ENCODE results near the gene CELSR1.

CELSR1 gene

GRCh38 chr22:46373921-46374662 lies 163.3 kb downstream of the CELSR1 start:
- no peak for DNase-seq

- no peak for DNase-seq
Measured at GRCh38 chr22:46373159-46373558, 164.3 kb downstream of the CELSR1 start.

GRCh38 chr22:46372686-46373085 lies 164.7 kb downstream of the CELSR1 start:
- no peak for DNase-seq

GRCh38 chr22:46371623-46372226 lies 165.7 kb downstream of the CELSR1 start:
- DNase-seq, result no peak

GRCh38 chr22:46370584-46371291 lies 166.7 kb downstream of the CELSR1 start:
- DNase-seq, result no peak

GRCh38 chr22:46369716-46370583 lies 167.5 kb downstream of the CELSR1 start:
- DNase-seq, result no peak

- no peak for DNase-seq
Measured at GRCh38 chr22:46368871-46369715, 168.3 kb downstream of the CELSR1 start.

- DNase-seq, result no peak
Measured at GRCh38 chr22:46368422-46368821, 169.0 kb downstream of the CELSR1 start.

GRCh38 chr22:46367707-46368191 lies 169.7 kb downstream of the CELSR1 start:
- DNase-seq, result no peak

GRCh38 chr22:46366801-46367706 lies 170.4 kb downstream of the CELSR1 start:
- no peak for DNase-seq

- no peak for DNase-seq
Measured at GRCh38 chr22:46366327-46366731, 171.1 kb downstream of the CELSR1 start.

GRCh38 chr22:46365166-46365624 lies 172.2 kb downstream of the CELSR1 start:
- DNase-seq, result no peak

- DNase-seq, result no peak
Measured at GRCh38 chr22:46364341-46365165, 172.9 kb downstream of the CELSR1 start.

- DNase-seq, result no peak
Measured at GRCh38 chr22:46363611-46364321, 173.7 kb downstream of the CELSR1 start.

- no peak for DNase-seq
Measured at GRCh38 chr22:46362934-46363515, 174.4 kb downstream of the CELSR1 start.

GRCh38 chr22:46362203-46362933 lies 175.1 kb downstream of the CELSR1 start:
- no peak for DNase-seq

GRCh38 chr22:46361826-46362202 lies 175.6 kb downstream of the CELSR1 start:
- no peak for DNase-seq

- no peak for DNase-seq
Measured at GRCh38 chr22:46360891-46361290, 176.5 kb downstream of the CELSR1 start.

Measured in right forelimb (tissue), 1 donor.